Measurements from ENCODE around the gene RAF1.
"Not testable (repeated sequence)": the region's sequence is repeated elsewhere in the genome, so short reads cannot be mapped to it uniquely, and the experiment has no call there.

Gene RAF1

DNA sequence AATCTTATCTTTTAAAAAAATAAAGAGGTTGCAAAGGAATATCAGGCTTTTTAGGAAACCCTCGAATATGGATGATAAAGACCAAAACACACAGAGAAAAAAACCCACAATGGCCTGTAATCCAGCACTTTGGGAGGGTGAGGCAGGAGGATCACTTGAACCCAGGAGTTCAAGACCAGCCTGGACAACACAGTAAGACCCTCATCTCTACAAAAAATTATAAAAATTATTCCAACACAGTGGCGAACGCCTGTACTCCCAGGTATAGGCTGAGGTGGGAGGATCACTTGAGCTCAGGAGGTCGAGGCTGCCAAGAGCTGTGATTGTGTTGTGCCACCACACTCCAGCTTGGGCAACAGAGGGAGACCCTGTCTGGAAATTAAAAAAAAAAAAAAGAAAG is 30.8 kb downstream of the RAF1 start:
- no peak for DNase-seq

DNA sequence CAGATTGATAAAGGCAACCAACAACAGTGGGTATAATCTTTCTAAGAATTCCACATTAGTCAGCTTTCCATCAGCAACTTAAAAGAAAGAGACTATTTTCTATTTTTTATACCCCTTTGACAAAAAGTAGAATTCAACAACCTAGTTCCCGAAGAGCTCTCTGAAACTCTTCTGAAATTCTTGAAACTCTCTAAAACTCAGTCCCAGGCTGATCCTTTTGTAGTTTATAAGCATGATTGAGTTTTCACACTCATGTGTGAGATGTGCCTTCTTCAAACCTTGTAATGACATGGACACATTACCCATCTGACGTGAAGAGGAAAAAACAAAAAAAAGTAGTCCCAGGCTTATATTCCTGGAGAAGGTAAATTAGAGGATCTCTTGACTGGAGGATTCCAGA is 31.4 kb downstream of the RAF1 start:
- DNase-seq = no peak

DNA sequence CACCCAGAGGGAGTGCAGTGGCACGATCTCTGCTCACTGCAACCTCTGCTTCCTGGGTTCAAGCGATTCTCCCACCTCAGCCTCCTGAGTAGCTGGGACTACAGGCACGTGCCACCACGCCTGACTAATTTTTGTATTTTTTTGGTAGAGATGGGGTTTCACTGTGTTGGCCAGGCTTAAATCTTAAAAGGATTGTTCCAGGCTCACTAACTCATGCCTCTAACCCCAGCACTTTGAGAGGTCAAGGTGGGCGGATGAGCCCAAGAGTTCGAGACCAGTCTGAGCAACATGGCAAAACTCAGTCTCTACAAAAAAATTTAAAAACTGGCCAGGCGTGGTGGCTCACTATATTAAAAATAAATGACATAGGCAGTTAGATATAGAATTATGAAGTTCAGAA is 33.1 kb downstream of the RAF1 start:
- not testable (repeated sequence) for DNase-seq

DNA sequence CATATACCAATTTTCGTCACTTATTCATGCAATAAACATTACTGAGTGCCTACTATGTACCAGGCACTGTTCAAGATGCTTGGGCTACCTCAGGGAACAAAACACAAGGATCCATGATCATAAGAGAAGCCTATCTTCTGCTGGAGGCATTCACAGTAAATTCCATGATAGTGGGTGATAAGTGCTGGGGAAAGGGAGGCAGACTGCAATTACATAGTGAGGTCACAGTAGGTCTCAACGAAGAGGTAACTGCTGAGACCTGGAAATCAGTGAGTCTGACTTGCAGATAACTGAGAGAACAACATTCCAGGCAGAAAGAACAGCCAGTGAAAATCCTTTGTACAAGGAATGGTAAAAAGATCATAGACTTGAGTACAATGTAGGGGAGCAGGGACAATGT is 33.6 kb downstream of the RAF1 start:
- no peak for DNase-seq

DNA sequence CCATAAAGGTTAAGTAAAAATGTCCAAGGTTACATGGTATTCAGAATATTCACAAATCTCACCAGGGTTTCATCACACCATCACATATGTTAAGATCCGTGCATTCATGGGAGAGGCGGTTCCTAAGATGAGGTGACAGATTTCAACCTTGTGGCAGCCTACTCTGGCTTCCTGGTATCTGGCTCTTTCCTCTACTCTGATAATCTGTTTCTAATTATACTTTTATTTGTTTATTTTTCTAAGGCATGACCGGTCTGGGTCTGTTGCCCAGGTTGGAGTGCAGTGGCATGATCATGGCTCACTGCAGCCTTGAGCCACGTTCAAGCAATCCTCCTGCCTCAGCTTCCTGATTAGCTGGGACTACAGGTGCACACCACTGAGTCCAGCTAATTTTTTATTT is 34.4 kb downstream of the RAF1 start:
- DNase-seq = no peak

DNA sequence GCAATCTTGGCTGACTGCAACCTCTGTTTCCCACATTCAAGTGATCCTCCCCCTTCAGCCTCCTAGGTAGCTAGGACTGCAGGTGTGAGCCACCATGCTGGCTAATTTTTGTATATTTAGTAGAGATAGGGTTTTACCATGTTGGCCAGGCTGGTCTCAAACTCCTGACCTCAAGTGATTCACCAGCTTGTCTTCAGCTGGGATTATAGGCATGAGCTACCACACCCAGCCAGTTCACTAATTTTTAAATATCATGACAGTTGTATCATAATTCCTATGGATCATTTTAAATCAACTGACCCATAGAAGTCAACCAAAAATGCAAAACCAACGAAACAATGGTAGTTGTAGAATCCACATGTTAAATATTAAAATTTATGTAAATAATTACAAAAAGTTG is 35.1 kb downstream of the RAF1 start:
- DNase-seq = no peak

DNA sequence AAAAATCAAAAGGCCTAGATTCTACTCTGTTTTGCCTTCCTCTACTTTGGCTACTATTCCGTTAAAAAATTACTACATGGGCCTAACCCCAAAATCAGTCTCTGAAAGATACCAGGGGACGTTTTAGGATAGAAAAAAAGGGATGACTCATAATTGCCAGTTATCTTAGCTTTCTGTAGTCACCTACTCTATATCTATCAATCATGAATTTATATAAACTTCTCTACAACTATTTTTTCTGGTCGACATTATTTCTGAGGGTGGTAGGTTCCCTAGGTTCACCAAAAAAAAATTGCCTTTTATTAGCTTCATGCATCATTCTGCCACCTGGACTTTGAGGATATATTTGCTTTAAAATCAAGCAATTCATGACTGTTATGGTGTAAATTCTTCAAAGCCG is 36.5 kb downstream of the RAF1 start:
- no peak for DNase-seq

DNA sequence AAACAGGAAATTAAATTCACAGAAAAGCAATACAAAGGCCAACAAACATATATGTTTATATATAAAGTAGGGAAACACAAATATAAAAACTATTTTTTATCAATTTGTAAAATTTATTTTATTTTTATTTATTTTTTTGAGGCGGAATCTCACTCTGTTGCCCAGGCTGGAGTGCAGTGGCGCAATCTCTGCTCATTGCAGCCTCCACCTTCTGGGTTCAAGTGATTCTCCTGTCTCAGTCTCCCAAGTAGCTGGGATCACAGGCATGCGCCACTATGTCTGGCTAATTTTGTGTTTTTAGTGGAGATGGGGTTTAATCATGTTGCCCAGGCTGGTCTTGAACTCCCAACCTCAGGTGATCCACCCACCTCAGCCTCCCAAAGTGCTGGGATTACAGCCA is 39.0 kb downstream of the RAF1 start:
- not testable (repeated sequence) for DNase-seq

DNA sequence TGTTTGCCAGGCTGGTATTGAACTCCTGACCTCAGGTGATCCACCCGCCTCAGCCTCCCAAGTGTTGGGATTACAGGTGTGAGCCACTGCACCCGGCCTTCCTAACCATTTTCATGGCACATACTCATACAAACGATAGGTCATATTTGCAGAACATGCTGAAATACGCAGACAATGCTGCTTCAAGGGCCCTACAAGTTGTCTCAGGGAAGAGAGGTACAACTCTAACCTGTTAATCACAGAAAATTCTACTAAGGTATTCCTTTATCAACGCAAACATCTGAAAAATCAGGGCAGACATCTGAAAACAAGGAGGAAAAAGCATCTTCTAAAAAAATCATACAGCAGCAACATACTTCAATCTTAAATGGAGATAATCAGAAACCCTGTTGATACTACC is 39.9 kb downstream of the RAF1 start:
- DNase-seq = no peak

DNA sequence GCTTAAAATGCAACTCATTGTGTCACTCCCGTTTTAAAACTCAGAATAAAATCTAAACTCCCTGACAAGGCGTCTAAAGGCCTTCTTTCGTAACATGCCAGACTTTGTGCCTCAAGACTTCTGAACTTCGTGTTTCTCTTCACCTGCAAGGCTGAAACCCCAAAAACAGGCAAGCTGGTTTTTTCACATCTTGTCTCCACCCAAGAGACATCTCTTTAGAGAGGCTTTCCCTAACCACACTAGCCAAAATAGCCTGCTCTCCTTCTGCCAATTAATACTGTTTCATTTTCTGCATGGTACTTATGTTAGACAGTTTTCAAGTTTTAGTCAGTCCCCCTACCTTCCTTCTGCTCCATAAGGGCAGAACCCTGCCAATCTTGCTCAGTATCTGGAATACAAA is 41.6 kb downstream of the RAF1 start:
- no peak for DNase-seq

DNA sequence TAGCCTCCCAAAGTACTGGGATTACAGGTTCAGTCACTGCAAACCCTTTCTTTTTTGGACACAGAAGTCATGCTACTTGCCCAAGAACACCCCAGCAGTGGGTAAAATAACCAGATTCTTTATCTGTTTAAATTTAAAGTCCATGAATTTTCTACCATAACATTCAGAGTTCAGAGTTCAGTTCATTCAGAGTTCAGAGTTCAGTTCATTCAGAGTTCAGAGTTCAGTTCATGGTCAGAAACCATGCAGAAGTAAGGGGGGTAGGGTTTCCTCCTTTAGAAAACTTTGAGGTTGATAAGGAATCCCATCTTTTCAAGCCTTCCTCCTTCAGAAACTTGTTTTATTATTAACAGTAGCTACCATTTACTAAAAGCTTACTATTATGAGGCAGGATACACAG is 43.2 kb downstream of the RAF1 start:
- no peak for DNase-seq

DNA sequence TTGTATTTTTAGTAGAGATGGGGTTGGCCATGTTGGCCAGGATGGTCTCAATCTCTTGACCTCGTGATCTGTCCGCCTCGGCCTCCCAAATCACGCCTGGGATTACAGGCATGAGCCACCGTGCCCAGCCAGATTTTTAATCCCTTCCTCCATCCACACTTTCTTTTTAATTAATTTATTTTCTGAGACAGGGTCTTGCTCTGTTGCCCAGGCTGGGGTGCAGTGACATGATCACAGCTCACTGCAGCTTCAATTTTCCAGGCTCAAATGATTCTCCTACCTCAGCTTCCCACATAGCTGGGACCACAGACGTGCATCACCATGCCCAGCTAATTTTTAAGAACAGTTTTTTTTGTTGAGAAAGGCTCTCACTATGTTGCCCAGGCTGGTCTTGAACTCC is 43.6 kb downstream of the RAF1 start:
- no peak for DNase-seq

DNA sequence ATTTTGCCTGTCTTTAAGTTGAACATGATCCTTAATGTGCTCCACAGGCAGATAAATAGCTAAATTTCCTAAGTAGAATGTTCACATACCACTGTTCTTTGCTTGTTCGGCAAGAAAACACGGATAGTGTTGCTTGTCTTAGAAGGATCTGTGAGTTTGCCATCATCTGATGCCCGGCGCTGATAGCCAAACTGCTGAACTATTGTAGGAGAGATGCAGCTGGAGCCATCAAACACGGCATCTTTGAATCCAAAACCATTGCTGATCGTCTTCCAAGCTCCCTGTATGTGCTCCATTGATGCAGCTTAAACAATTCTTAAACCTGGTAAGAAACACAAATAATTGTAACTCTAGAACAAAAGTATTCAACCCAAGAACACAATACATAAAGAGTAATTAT is 45.5 kb downstream of the RAF1 start:
- DNase-seq = no peak

DNA sequence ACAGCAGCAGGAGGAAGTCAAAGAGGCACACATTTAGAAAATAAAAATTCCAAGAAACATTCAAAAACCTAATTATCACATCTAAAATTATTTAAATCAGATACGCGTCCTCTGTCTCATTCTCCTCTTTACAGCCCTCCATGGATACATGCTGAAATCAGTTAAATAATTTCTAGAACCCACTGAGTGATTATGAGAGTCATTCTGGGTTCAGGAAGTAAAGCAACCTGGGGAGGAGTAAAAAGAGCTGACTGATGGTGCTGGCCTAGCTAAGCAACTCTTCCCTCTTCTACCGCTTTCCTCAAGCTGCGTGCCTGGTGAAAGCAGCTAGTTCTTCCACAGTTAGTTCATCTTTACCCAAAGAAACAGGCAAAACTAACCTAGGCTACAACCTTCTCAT is 48.7 kb downstream of the RAF1 start:
- no peak for DNase-seq

DNA sequence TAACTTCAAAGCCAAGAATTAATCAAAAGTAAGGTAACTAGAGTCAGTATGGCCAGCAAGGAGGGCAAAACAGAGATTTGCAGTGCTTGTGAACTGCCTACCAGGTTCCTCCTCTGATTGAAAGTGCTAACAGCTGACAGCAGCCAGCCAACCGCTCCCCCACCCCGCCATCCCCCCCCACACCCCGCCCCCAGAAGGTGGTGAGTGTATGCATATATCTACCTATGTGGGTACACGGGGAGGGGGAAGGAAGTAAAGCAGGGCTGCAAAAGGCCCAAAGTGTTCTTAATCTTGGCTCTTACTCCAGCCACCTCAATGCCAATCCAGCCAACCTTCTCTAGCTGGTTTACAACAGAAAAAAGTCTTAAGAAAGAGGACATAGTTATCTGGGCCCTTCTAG is 50.7 kb downstream of the RAF1 start:
- no peak for DNase-seq

DNA sequence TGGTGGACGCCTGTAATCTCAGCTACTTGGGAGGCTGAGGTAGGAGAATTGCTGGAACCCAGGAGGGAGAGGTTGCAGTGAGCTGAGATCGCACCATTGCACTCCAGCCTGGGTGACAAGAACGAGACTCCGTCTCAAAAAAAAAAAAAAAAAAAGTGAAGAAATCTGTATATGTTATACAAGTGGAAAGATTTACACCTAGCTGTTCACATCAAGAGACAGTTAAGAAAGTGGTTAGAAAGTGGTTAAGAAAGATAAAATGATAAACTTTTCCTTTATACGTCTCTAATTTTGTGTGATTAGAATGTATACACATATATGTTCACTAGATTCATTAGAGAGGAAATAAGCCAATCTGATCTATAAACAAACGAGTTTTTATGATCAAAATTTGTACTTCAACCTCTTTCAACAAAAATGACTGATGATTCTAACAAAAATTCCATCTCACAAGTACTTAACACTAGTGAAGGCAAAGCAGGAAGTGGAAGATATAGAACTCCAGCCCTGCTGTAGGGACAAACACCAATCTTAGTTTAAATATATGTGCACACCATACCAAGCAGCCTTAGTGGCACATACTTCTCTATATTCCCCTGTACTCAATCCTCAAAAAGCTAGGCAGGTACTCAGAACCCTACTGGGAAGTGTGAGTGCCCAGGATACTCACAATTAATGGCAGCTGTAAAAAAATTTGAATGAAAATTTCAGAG is 51.2 kb downstream of the RAF1 start:
- DNase-seq = no peak

DNA sequence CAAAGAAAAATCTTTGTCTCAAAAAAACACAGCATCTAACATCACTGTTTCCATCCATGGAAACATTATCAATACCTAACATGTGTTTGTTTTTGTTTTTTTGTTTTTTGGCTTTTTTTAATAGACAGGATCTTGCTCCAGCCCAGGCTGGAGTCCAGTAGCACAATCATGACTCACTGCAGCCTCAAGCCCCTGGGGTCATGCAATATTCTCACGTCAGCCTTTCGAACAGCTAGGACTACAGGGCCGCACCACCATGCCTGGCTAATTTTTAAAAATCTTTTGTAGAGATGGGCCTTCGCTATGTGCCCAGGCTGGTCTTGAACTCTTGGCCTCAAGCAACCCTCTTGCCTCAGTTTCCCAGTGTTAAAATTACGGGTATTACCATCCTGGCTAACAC is 52.8 kb downstream of the RAF1 start:
- DNase-seq = no peak

DNA sequence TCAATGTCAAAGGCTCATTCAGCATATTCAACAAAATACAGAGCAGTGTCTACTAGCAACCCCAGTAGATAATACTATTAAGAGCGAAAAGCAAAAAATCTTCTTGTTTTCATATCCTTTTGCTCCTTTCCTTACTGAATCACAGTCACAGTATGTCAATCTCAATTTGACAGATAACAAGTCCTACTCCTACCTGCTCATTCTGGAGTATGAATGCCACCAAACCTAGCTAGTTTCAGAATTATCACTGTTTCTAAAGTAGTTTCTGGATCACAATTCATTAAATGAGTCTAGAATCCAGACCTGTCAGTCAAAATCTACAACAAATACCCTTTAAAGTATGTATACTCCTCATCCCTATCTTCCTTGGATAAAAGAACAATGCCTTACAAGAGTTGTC is 55.5 kb downstream of the RAF1 start:
- no peak for DNase-seq

DNA sequence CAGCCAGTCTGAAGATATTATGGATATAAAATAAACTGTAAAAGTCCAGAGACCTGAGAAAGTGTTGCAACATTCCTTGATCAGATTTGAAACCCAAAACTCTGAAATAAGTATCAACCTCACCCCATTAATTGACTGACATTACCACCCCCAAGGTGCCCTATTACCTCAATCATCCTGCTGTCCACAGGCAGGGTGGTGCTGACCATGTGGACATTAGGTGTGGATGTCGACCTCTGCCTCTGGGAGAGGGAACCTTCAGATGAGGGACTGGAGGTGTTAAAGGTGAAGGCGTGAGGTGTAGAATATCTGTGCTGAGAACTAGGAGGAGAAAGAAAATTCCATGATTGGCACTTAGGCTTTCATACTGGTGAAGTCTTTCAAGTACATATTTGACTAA is 59.9 kb downstream of the RAF1 start:
- no peak for DNase-seq

DNA sequence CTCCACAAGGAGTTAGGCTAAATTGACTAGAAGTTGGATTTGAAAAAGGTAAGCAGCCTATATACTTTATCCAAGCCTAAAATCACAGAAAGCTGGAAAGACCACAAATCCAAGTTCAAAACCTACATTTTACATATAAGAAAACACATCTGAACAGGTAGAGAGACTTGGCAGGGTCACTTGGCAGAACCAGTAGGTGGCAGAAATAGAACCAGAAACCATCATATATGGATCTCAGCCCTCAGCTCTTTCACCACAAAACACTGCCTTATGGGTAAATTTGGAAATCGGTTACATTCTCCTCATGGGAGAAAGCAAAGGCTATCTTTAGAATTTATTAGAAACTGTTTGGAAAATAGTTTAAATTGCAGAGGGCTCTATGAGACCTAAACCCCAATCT is 62.8 kb downstream of the RAF1 start:
- no peak for DNase-seq

DNA sequence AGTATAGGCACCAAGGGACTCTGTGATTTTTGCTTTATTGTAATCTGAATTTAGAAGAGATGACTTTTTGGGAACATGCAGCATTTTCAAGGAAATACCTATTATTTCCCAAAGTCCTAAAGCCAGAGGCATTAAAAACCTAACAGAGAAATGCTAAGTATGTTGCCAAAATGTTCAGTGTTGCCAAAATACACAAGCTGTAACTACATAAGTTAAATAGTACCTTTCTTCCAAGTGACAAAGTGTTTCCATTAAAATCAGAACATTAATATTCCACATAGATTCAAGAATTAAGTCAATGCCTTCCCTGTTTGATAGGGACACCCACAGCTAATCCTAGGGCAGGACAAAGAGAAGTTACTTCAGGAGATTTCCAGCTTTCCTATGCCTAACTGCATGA is 65.0 kb downstream of the RAF1 start:
- no peak for DNase-seq

DNA sequence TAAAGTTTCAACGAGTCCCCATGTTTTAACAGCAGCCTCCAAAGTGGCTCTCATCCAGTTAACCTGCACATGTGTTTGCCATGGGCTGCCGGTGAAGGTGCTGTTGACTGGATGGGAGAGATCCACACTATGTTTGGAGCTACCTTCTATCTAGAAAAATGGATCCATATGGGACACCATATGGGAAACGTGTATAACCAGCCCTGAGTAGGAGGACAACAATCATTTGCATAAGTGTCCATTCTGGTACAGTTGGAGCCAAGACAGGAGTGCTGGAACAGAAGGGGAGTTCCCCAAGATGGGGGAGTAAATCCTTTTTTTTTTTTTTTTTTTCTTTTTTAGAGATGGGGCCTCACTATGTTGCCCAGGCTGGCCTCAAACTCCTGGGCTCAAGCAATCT is 70.4 kb downstream of the RAF1 start:
- DNase-seq = peak; percentile 52

DNA sequence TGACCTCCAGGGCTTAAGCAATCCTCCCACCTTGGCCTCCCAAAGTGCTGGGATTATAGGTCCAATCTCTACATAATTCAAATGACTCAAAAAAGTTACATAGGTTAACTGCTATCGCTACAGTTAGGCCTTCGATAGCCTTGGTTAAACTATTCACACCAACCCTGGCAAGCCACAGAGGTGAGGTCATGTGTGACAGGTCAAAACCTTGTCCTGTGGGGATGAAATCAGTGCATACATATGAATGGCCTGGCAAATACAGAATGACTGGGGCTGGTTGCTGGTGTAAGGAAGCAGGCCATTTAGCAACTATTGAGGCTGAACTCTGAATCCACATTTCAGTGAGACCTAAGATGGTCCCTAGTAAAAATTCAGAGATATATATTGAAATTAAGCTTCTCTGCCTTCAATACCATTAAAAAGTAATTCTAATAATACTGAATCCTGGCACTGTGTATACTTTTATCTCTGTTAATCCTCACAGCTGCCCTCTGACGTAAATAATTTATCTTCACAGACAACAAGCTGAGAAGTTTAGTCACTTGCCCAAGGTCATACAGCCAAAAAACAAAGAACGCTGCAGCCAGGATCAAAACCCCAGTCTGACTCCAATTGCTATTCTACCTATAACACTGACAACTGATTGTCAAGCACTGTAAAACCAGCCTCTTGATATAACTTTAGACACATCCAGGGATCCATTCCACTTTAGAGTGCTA is 71.8 kb downstream of the RAF1 start:
- DNase-seq = no peak

DNA sequence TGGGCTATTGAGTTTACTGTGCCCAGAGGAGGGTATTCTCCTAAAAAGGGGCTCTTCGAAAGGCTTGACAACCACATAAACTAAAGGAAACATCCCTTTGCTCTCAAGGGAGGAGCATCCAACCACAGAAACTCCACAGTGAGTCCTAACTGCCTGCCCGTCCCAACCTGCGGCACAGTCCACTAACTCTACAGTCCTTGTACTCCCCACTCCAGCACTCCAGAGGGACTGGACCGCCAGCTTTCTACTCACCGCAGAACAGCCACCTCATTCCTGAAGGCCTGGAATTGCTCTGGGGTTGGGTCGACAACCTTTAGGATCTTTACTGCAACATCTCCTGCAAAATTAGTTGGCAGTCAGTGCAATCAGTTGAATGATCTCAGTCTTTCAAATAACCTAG is 72.5 kb downstream of the RAF1 start:
- no peak for DNase-seq

DNA sequence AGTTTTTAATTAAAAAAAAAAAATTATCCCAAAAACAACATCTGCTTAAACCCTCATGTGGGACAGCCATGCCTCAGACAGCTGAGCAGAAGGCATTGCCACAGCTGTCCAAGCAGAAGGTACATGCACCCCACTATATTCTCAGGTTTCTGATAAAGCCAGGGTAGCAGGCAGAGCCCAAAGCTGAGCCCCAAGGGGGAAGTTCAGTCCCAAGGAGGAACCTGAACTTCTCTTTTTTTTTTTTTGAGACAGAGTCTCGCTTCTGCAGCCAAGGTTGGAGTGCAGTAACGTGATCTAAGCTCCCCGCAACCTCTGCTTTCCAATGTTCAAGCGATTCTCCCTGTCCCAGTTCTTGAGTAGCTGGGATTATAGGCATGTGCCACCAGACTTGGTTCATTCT is 73.8 kb downstream of the RAF1 start:
- peak; percentile 53 for DNase-seq
